ENCODE measurements around the gene USP48. TPM values are rescaled to one million over a fixed set of nuclear protein-coding genes. Genes with fewer than 3 reads are reported as not detected.

USP48 gene
- total RNA-seq, 1 donor from 2014 or later, result 53.7 TPM

DNA sequence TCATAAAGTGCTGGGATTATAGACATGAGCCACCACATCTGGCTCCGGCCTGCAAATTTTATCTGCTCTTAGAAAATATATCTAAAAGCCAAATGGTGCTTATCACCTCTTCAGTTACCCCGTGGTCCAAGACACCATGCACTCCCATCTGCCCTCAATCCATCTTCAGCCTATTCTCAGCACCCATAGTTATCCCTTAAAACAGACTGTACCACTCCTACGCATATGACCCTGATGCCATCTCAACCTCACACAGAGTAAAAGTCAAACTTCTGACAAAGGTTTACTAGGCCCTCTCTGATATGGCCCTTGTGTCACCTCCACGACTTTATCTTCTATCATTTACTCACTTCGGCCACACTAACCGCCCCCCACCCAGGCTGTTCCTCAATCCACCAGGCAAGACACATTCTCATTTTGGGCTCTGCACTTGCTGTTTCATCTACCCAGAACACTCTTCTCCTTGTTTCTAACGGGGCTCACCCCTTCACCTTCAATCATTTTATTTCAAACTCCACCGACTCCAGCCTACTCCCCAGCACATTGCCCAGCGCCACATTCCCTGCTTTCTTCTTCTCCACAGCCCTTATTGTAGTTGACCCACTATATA is 33.0 kb downstream of the USP48 start:
- DNase-seq (ENCODE audit: low spot score), result no peak

- DNase-seq (ENCODE audit: low spot score), result no peak
Observed at GRCh38 chr1:21749109-21749508, 33.8 kb downstream of the USP48 start.

DNA sequence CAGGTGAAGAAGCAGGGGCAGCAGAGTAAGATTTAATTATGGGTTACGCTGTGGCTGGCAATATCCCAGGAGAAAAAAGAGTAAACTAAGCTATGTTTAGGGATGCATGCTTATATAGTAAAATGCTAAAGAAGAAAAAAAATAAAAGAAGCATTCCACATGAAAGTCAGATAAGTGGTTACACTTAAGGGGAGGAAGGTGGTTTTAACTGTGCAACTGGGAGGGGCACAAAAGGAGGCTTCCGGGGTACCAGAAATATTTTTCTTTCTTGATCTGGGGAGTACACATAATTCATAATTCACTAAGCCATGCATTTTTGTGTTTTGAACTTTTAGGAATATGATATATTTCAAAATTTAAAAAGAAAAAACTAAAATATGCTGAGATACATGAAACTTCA is 39.5 kb downstream of the USP48 start:
- no peak for DNase-seq (ENCODE audit: low spot score)

GRCh38 chr1:21742578-21742977 is 40.4 kb downstream of the USP48 start:
- no peak for DNase-seq (ENCODE audit: low spot score)

GRCh38 chr1:21741206-21741605 is 41.7 kb downstream of the USP48 start:
- no peak for DNase-seq (ENCODE audit: low spot score)

DNA sequence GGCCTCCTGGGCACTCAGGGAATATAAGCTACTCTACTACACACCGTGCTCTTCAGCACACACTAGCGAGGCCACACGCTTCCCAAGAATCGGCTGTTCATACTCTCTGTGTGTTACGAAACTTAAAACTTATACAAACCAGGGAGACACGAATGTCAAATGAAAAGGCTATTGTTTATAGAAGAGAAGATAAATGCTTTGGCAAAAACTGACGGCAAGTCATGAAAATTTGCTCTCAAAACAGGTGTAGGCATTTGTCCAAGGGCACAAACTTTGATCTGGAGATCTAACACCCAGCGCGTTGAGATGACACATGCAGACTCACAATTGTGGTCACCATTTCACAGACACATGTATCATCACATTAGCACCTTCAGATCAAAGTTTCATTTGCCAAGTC is 46.1 kb downstream of the USP48 start:
- no peak for DNase-seq (ENCODE audit: low spot score)

DNA sequence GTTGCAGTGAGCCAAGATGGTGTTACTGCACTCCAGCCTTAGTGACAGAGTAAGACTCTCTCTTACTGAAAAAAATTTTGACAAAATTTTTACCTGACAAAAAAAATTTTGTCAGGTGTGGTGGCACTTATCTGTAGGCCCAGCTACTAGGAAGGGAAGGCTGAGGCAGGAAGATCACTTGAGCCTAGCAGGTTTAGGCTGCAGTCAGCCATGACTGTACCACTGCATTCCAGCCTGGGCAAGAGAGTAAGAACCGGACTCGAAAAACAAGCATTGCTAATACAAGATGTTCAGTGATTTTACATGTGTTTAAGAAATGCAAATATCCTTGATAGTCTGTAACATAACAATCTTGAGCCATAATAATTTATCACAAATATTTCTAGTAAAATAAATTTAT is 46.9 kb downstream of the USP48 start:
- DNase-seq (ENCODE audit: low spot score), result no peak

GRCh38 chr1:21734526-21734925 is 48.4 kb downstream of the USP48 start:
- no peak for DNase-seq (ENCODE audit: low spot score)

GRCh38 chr1:21732664-21733063 is 50.3 kb downstream of the USP48 start:
- no peak for DNase-seq (ENCODE audit: low spot score)

DNA sequence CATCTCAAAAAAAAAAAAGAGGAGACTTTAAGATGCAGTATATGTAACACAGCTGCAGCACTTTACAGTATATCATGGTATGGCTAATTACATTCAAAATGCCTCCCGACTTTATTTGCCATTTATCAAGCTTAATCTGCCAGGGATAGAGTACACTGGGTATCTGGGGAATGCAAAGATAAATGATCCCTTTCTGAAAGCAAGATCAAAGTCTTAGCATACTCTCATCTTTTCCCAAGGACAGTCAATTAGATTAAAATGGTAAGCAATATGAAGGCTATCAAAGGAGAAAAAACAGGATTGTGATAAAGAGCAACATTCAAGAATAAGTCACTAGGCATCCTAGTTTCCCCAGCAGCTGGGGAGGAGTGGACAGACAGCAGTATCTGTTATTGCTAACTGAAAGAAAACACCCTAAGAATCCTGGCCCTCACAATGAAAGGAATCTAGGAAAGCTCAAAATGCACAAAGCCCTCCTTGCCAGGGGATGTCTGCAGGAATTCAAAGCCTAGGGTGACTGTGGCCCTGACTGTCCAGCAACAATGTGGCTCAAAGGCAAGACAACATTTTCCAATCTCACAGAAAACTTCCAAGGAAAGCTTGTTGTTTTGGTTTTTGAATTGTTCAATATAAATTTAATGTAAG is 57.1 kb downstream of the USP48 start:
- DNase-seq (ENCODE audit: low spot score), result no peak

DNA sequence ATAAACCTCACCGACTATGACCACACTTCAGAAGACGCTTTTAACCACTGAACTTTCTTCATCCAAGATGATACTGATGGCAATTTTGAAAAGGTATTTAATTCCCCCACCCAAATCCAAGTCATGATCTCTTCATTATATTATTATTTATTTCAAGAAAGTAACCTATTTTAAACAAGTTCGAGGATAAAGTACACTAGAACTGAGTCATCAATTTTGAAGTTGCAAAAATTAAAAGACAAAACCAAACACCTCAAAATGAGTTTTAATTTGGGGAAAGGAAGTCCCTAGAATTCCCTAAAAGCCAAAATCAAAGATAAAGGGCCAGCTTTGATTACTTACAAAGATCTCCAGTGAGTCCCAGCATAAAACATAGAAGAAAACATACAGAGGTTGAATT is 58.4 kb downstream of the USP48 start:
- DNase-seq (ENCODE audit: low spot score), result no peak

DNA sequence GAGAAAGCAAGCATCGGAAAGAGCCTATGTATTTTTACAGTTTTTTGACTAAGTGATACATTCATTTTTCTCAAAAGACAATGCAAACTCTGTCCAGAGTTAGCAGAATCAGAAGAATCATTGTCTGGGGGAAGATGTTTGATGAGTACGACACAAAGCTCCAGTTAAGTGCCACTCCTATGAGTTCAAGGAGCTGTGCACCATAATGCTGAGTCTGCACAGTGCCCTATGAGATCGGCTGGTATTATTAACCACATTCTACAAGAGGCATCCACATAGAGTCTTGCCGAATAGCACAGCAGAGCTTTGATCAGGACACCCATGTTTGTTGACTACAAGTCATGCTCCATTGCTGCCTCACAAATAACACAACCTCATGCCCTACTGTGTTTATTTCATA is 58.9 kb downstream of the USP48 start:
- DNase-seq (ENCODE audit: low spot score), result no peak

GRCh38 chr1:21721295-21721985 is 61.5 kb downstream of the USP48 start:
- no peak for DNase-seq (ENCODE audit: low spot score)

- DNase-seq (ENCODE audit: low spot score), result no peak
Observed at GRCh38 chr1:21716169-21716568, 66.8 kb downstream of the USP48 start.

GRCh38 chr1:21707891-21708290 is 75.1 kb downstream of the USP48 start:
- DNase-seq (ENCODE audit: low spot score), result no peak

DNA sequence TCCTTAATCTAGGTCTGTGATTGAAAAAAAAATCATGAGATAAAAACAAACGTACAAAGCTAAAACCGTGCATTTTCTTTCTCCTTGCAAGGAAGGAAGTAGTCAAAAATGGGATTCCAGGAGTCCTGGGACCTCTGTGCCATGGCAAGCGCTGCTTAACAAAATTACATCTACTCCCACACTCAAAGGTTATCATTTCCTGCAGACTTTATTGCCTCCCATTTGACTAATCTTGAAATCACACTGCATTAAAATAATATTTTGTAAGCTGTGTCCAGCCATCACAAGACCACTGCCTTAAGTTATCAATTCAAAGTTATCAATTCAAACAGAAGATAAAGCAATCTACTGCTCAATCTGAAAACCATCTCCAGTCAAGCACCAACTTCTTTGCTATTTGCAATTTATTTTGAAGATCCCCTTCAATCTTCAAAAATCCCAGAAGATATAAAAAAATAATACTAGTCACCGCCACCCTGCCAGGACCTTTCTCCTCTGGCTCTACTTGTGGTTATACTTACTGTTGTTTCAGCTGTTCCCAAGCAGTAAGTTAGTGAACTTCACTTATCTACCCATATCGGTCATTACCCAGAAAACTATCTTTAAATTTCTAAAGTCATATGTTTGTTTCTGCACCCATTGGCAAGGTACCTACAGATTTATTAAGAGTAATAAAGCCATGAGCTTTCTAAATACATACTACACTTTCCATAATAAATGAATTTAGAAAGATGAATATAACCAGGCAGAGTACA is 75.7 kb downstream of the USP48 start:
- no peak for DNase-seq (ENCODE audit: low spot score)

DNA sequence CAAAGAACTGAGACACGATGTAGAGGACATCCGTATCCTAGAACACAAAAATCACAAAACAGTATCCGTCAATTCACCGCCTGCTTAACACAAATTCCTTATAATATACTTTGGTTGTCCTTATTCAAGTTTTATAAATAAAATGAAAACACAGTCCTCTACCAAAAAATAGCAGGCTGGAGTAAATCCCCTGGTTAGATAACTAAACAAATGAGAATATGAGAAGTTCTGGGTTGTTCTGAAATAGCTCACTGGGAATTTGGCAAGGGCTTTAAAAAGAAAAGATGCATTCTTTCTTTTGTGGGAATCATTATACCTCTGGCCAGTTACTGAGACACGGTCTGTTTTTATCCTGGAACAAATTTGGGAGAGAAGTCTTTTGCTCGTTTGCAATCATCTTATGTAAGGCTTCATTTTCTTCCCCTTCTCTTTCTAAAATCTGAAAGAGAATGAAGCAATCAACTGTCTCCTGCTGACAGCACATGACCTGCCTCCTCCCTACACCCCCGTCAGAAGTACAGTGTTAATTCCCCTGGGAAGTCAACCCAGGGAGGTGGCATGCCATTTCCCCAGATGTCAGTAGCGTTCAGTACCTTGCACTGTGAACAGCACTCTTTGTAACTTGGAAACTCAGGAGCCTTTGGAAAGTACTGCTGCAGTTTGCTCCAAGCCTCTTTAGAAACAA is 76.7 kb downstream of the USP48 start:
- no peak for DNase-seq (ENCODE audit: low spot score)

DNA sequence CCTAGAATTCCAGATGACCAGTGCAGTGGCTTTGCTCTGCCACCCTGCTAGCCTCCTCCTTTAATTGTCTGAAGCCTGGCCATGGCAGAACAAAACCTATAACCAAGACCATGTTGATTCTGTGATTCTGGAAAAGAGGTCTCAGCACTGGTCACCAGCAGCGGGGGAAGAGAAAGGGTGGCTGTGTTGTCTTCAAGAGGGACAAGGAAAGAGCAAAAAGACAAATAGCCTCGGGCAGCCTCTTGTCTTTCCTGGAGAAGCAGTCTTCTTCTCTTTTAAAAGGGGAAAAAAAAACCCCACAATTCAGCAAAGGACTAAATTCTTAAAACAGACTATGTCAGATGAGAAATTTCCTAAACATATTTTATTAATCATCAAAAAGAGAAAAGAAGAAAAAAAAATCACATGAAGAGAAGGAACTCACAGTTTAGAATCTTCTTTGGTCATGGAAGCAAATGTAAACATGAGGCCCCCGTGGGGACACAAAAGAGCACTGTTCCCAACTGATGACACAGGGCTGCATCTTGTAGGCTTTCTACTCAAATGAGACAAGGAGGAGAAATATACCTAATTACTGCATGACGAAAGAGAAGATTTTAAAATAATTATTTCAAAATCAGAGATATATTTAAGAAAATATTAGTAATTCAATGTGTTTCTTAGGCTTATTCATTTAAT is 77.5 kb downstream of the USP48 start:
- no peak for DNase-seq (ENCODE audit: low spot score)

DNA sequence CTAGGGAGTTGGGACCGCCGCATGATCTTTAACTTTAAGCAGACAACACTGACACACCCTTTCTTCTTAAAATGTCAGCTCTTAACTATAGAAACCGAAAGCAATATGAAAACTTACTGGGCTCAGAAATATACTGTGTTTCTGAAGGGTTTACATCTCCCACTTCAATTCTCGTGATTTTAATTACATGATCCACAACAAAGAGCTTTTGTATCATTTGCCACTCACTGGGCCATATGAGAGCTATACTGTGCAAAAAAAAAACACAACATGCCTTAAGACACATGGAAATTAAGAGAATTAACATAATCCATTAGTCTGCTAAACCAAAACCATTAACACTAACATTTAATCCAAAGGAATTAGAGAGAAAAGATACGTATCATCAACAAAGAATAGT is 78.8 kb downstream of the USP48 start:
- DNase-seq (ENCODE audit: low spot score), result no peak

DNA sequence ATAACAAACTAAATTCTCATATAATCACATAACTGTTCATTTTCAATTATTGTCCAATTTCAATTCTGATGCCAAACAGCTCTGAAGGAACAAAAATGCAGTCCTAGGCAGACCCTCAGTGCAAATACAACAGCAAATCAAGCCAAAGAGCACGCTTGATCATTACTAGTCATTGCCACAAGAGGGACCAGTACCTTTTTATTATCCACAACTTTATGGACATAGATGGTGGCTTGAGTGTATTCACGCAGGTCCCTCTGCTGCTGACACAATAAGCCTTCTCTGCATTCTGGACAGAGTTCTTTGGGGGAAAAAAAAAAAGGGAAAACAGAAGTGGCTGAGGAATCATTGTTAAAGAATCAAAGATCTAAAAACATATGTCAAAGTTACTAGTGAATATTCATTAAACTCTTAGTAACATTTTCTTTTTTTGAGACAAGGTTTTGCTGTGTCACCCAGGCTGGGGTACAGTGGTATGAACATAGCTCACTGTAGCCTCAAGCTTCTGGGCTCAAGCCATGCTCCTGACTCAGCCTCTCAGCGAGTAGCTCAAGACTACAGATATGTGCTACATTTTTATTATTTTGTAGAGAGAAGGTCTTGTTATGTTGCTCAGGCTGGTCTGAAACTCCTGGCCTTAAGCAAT is 79.5 kb downstream of the USP48 start:
- DNase-seq (ENCODE audit: low spot score), result no peak

Measured in mesenteric fat pad (tissue), 1 donor.